SH-SY5Y (cell line): ENCODE results near the gene MRPL49.

Source experiments
- GATA2 ChIP-seq: IDR thresholded peaks from 2 replicates; pipeline ENCODE4 v1.6.1; 2011; ENCODE audit warnings: mild to moderate bottlenecking, low read depth, low read length
- GATA3 ChIP-seq: IDR thresholded peaks from 2 replicates; pipeline ENCODE4 v1.6.1; 2011; ENCODE audit warnings: low read depth, mild to moderate bottlenecking, low read length, moderate library complexity

The MRPL49 gene

GRCh38 chr11:65090628-65091027 is 31.5 kb upstream of the MRPL49 start:
- no peak for TF ChIP-seq GATA2
- TF ChIP-seq GATA3, result no peak

- TF ChIP-seq GATA2 (no peak), GATA3 (no peak)
Observed at GRCh38 chr11:65095427-65095826, 26.7 kb upstream of the MRPL49 start.

GRCh38 chr11:65095974-65096806 is 25.9 kb upstream of the MRPL49 start, which contains the start of gene VPS51:
Gene VPS51, plus strand, starts transcription at chr11:65096214. Its CDS starts 37 bp downstream, at chr11:65096251.
- TF ChIP-seq GATA3 (no peak), GATA2 (0 out of 2 replicates have a peak, but pooled peaks have one; percentile 25)

- TF ChIP-seq GATA2 (no peak), GATA3 (no peak)
Observed at GRCh38 chr11:65096926-65097325, 25.2 kb upstream of the MRPL49 start.

- TF ChIP-seq GATA2 (no peak), GATA3 (no peak)
Observed at GRCh38 chr11:65100674-65101350, 21.3 kb upstream of the MRPL49 start.

GRCh38 chr11:65102142-65103095 is 19.7 kb upstream of the MRPL49 start:
- TF ChIP-seq GATA3, result no peak
- no peak for TF ChIP-seq GATA2

GRCh38 chr11:65103476-65103875 is 18.6 kb upstream of the MRPL49 start:
- no peak for TF ChIP-seq GATA3
- no peak for TF ChIP-seq GATA2

GRCh38 chr11:65104628-65105027 is 17.5 kb upstream of the MRPL49 start:
- TF ChIP-seq GATA3 (no peak), GATA2 (no peak)

GRCh38 chr11:65107078-65107477 is 15.0 kb upstream of the MRPL49 start:
- TF ChIP-seq GATA2 (no peak), GATA3 (no peak)

GRCh38 chr11:65107751-65108468 is 14.2 kb upstream of the MRPL49 start:
- no peak for TF ChIP-seq GATA2
- TF ChIP-seq GATA3, result no peak

- TF ChIP-seq GATA3, result no peak
- no peak for TF ChIP-seq GATA2
Observed at GRCh38 chr11:65108469-65109123, 13.5 kb upstream of the MRPL49 start.

- TF ChIP-seq GATA3 (no peak), GATA2 (no peak)
Observed at GRCh38 chr11:65109231-65110198, 12.6 kb upstream of the MRPL49 start.
